Renal cortical epithelial cell (primary cell): ENCODE measurements around the gene TMEM30B. TPM values are rescaled to one million over a fixed set of nuclear protein-coding genes. Genes with fewer than 3 reads are reported as not detected.

Experiments used
- DNase-seq: peaks from one replicate; pipeline ENCODE4 v3.0.0-alpha.2; 2011; ENCODE audit warnings: low read depth
- total RNA-seq: library from RNA; depleted of rRNA; stranded (reverse); fragments of >200 nt; gene quantifications from 2 replicates; pipeline ENCODE4 v1.2.3, GENCODE V29; 2014

The TMEM30B gene
- total RNA-seq, 1 donor from 2014 or later, result 0.45 TPM

DNA sequence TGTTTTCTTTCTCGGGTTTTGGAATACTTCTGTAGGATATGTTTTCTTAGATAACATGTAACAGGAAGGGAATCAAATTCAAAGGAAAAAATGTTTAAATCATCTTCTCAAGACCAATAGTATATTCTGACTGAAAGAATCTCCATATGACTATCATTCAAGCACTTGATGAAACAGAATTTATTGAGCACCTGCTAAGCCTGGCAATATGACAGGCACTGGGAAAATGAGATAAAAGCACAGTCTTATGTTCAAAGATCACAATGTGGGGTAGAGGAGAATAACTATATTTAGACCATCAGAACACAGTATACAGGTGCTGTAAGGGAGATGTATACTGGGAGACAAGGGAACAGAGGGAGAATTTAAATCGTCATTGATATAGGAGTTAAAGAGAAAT is 19.1 kb upstream of the TMEM30B start:
- no peak for DNase-seq

DNA sequence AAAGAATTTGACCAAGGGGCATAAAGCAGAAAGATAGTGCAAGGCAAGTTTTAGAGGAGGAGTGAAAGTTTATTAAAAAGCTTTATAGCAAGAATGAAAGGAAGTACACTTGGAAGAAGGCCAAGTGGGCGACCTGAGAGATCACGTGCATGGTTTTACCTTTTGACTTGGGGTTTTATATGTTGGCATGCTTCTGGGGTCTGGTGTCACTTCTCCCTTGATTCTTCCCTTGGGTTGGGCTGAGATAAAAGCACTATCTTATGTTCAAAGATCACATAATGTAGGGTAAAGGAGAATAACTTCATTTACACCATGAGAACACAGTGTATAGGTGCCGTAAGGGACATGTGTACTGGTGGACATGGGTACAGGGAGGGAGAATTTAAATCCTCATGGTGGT is 17.7 kb upstream of the TMEM30B start:
- DNase-seq, result no peak

DNA sequence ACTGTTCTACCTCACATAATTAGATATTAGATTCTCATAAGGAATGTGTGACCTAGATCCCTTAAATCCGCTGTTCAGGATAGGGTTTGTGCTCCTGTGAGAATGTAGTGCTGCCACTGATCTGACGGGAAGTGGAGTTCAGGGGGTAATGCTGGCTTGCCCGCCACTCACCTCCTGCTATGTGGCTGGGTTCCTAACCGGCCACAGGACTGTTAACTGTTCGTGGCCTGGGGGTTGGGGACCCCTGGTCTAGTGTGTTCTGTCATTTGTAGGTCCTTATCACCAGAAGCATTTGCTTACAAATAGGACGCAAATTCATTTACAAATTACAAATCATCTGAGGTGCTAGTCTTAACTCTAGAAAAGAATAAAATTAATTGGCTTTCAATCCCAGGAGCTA is 16.4 kb upstream of the TMEM30B start:
- DNase-seq, result no peak

DNA sequence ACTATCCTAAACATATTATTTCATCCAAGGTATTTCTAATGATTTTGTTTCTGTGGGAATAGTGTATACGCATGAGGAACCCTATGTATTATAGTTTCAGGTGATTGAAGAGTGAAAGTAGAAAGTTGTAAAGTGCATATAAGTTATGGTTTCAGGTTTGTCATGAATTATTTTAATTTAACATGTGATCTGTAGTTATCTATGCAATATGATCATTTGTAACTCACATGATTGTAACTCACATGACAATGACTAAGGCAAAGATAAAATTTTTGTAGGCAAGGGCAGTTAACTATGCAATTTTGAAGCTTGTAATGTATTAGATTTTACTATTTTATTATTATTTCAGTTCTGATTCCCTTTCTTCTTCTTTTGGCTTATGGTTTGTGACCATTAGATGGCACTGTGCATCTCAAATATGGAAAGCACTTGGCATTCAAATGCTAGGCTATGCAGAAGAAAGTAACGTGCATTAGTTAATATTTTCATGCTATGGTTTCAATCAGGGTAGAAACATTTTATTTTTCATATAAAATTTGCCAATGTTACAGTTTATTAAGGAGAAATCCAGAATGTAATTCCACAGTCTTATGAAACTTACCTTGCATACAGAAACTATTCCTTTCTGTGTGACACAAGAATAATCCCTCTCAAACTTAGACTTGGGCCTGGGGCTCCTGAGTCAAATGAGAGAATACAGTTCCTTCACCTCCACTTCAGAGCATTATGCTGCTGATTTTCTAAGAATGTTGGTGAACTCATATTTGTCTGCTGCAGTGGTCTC is 15.8 kb upstream of the TMEM30B start:
- peak; percentile 42 for DNase-seq

DNA sequence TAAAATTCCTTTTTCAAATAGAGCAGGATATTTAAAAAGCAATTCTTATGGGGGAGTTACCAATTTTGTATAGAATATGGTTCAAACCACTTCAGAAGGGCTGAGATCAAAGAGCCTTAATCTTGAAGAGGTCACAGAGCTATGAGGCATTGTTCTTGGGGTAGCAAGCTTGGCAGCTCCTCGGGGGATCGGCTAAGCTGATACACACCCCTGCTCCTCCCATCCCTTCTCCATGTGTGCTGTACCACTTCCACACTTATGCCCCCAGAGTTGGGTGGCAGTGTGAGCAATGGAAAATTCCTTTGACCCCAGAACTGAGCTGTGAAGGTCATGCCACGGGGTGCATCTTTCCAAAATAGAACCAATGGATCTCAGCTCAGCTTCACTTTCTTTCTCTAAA is 15.0 kb upstream of the TMEM30B start:
- no peak for DNase-seq

DNA sequence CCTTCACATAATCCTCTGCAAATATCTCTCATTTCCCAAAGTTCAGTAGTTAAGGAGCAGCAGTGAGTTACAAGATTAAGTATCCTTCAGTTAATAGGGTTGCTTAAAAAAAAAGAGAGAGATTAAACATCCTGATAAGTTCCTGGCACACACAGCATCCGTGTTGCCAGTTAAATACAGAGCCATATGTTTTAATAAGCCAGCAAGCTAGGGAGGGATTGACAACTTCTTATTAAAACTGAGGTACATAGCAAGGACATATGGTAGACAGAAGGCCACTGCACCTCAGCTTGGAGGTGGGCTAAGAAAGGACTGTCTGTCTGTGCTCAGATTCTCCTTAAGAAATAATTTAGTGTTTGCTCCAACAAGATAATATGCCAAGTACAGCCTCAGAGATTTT is 9.6 kb upstream of the TMEM30B start:
- no peak for DNase-seq

DNA sequence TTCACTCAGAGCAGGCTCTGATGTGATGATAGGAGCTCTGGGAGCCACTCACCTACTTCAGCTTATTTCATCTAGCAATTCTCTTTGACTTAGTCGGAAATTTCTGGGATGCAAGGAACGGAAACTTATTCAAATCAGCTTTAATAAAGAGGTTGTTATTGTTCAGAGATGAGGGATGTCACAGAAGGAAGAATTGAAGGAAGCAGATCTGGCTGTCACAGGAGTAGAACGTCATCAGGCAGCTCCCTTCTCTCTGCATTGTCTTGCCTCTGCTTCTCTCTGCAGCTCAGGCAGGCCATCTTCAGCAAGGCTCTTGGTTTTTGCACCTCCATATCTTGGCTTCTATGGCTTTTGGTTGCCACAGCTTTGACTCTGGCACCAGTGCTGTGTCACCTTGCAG is 7.6 kb upstream of the TMEM30B start:
- no peak for DNase-seq

DNA sequence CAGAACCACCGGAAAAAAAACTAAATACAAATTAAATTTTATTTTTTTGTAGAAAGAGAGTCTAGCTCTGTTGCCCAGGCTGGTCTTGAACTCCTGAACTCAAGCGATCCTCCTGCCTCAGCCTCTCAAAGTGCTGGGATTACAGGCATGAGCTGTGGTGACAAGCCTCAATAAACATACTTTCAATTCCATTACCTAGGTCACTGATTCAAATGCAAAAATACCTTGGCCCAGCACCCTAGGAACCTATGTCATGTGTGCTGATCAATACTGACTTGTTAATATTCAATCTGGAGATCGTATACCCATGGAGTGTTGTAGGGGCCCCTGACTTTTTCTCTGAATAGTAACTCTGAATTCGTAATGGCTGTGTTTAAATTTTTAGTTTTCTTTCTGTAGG is 7.1 kb upstream of the TMEM30B start:
- DNase-seq, result no peak

DNA sequence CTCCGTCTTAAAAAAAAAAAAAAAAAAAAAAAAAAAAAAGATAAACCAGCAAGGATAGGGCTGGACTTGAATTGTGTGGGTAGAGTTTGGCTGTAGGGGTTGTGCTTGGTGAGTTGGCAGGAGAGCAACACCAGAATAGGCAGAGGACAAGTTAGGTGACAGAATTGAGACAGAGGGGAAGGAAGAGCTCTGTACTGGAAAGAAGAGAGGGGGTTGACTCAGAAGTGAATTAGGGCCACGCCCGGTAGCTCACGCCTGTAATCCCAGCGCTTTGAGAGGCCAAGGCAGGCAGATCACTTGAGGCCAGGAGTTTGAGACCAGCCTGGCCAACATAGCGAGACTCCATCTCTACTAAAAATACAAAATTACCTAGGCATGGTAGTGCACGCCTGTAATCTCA is 6.1 kb upstream of the TMEM30B start:
- no peak for DNase-seq

DNA sequence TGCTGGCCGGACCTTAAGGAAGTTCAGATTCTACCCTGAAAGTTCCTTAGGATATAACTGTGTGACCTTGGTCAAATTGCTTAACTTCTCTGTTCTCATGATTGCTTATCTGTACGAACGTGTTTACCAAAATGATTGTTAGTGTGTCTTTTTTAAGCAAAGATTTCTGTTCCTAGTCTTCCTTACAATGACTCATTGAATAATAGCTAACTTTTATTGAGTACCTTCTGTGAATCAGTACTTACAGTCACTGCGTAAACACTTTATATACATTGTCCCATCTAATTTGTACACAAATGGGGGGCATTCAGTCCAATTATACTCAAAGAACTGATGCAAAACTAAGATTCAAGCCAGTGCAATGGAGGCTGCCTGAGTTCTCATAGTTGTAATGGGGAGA is 4.2 kb upstream of the TMEM30B start:
- DNase-seq, result peak; percentile 48

DNA sequence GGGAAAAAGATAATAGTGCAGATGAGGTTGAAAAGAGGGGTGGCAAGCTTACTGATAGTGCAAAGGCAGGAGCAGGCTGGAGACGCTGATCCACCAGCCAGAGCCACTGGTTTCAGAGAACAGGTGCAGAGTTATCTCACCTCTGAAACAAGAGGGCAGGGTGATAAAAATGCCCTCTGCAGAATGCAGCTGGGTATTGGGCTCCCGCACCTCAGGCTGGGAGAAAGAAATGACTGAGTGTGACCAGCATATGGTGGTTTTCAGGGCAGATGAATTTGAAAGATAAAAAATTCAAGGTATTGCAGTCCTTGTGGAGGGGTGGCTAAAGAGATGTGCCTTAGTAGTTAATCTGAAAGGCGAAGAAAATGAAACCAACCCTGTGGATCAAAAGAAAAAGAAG is 2.9 kb upstream of the TMEM30B start:
- no peak for DNase-seq

DNA sequence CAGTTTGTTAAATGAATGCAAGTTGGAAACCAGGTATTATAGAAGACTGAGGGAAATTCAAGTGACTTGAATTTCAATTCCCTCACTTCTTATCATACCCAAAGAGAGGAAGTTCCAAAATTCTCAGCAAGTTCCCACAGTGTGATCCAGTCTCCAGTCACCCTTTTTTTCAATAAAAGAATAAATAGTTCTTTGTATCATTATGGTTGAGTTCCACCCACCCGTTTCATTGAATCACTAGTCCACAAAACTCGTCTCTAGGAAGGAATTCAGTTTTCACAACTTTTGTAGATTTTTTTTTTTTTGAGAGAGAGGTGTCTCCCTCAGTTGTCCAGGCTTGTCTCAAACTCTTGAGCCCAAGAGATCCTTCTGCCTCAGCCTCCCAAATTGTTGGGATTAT is 1.6 kb upstream of the TMEM30B start:
- no peak for DNase-seq

DNA sequence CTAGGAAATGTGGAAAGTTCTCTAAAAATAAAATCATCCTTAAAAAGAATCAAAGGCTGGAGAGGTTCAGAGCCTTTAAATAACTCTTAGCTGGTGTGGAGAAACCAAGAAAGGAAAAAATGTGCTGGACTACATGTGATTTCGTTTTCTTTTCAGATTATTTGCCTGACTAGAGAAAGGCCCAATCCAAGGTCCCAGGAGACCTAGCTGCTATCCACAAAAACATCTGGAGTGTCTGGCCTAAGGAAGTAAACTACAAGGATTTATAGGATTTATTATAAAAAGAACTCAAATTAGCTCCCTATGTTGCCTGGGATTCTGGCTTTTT is 774 bp upstream of the TMEM30B start:
- DNase-seq, result no peak

DNA sequence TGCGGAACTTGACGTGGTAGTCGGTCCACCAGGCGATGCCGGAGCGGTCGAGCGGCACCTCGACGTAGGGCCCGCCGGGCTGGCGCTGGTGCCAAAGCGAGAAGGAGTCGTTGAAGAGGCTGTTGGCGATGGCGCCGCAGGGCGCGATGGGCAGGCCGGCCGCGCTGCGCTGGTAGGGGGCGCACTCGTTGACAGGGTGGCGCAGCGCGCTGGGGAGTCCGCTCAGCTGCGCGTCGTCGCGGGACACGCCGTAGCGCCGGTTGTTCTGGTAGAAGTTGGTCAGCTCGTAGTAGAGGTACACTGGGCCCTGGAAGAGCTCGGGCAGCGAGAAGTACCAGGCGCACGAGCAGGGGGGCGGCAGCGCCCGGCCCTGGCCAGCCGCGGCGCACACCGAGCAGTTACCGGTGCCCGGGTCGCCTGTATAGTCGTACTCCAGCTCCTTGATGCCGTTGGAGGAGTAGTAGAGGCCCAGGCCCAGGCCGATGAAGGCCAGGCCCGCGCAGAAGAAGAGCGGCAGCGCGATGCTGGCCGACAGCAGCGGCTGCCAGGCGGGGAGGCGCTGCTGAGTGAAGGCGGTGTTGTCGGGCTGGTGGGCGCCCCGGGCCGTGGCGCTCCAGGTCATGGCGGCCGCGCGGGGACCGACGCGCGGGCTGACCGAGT is 482 bp downstream of the TMEM30B start:
- no peak for DNase-seq

DNA sequence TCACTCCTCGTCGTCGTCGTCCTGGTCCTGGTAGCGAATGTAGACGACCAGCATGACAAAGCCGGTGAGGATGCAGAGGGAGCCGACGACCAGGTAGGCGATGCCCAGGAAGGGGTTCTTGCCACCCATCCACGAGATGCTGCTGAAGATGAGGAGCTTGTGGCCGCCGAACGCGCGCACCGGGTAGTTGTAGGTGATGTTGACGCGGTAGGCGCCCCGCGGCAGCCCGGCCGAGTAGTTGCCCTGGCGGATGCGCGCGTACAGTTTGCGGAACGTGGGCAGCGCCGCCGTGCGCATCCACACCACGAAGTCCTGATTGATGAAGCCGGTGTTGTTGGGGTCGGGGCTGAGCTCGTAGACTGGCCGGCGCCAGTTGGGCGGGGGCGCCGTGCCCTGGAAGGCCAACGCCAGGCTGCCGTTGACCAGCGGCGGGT is 1.0 kb downstream of the TMEM30B start:
- no peak for DNase-seq

DNA sequence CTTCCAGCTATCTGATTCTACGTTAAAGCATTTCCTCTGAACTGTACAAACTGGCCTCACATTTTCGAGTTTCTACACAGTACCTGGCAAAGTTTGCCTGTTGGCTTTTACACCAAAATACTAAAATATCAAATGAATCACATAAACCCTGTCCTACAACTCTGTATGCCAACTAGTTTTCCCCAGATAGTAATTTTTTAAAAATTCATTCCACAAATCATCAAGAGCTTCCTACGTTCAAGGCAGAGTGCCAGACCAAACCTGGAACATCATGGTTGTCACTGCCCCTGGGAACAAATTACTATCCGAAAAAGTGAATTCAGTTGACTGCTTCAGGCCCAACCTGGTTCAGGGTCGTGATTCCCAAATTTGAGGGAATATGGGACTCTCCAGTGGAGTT is 2.1 kb downstream of the TMEM30B start:
- DNase-seq, result no peak

DNA sequence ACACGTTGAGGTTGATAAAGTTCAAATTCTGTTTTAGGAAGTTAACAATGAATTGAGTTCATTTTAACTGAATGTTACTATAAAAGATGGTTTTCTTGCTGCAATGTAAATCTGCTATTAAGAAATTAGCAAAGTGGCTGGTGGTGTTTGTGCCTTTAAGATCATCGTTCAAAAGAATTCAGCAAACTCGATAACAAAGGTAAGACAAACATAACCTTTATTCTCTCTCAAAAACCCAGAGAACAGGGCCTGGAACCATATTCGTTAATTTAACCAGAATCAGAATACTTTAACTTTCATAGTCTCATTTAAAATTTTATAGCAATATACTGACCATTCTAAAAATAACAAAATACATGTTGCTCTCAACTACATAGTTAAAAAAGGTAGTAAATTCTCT is 3.4 kb downstream of the TMEM30B start:
- no peak for DNase-seq

DNA sequence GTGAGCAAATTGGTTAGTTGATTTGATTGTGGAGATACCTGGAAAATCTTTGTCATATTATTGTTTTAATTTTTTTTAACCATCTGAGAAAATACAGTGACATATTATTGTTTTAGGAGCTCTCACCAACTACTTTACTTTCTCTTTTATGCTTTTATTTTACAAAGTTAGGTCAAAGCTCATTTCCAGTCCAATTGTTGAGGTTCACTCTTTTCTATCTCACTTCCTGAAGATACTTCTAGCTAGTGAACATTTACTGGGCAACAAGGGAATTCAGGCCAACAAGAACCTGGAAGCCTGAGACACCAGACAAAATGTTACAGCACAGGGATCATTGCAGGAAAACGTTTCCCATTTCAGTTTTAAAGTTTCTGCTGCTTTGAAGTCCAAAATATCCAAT is 3.9 kb downstream of the TMEM30B start:
- DNase-seq, result no peak

DNA sequence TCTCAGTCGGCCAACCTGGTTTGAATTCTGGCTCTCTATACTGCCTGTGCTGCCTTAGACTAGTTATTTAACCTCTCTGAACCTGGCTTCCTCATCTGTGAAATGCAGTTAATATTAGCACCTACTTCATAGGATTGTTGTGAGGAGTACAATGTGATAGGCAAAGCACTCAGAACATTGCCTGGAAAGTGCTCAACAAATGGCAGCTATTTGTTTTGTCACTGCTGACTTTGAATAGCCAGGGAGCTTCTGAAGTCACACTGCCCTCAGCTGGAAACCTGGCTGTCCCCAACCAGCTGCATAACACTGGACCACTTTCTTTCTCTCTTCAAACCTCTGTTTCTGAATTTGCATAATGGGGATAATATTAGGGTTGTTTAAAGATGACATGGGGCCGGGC is 9.6 kb downstream of the TMEM30B start:
- DNase-seq, result no peak

DNA sequence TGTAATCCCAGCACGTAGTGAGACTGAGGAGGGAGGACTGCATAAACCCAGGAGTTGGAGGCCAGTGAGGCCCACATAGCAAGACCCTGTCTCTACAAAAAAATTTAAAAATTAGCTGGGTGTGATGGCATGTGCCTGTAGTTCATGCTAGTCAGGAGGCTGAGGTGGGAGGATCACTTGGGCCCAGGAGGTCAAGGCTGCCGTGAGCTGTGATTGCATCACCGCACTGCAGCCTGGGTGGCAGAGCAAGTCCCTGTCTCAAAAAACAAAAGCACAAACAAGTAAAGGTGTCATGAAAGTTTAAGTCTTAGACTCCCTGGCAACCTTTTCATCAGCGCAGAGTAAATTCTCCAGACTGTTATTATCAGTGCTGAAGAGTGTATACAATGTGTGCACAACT is 10.4 kb downstream of the TMEM30B start:
- DNase-seq, result no peak

DNA sequence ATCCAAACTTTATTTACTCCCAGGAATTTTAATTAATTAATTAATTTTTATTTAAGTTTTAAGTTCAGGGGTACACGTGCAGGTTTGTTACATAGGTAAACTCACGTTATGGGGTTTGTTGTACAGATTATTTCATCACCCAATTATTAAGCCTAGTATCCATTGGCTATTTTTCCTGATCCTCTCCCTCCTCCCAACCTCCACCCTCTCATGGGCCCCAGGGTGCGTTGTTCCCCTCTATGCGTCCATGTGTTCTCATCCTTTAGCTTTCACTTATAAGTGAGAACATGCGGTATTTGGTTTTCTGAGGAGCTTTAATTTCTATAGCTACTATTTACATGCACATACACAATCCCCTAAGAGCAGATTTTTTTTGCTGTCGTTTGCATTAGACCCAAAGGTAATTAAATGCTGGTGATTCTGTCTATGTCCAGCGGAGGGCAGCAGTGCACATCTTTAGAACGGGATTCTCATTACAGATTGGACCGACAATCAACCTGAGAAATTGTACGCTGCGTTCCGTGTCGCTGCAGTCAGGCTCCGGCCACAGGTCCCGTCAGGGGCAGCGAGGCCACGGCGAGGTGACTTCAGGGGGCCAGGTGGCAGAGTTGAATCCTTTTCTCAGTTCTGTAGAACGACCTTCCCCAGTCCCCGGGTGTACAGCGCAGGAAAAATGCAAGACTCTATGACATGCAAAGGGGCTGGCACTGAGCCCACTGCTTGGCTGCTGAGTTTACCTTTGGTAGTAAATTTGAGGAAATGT is 11.6 kb downstream of the TMEM30B start:
- peak; percentile 69 for DNase-seq

DNA sequence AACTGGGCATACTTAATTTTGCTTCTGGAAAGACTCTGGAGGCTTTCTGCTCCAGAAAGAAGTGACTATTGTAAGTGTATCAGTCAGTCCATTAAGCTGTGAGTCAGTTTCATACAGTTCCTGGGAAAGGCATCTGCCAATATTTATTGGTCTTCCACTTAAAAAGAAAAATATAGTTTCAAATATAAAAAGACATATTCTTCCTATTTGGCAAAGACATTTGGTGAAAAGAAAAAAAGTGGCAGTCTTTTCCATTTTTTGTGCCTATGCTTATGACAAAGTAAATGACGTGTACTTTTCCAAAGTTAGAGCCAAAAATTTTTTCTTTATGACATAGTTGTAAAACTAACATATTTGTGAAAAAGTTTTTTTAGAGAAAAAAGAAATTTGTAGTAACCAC is 12.3 kb downstream of the TMEM30B start:
- DNase-seq, result no peak
